Type B pancreatic cell (in vitro differentiated cells): ENCODE measurements around the gene TRPM3. TPM values are rescaled to one million over a fixed set of nuclear protein-coding genes. Genes with fewer than 3 reads are reported as not detected.
"Not testable (repeated sequence)": the region's sequence is repeated elsewhere in the genome, so short reads cannot be mapped to it uniquely, and the experiment has no call there.

Source experiments
- DNase-seq: peaks from one replicate; pipeline ENCODE4 v3.0.0; 2021; ENCODE audit warnings: mixed read lengths; ENCODE audit not compliant: unreplicated experiment; ENCODE audit errors: extremely low spot score
- H3K27ac Mint-ChIP-seq: 2 replicates; pipeline ENCODE4 v1.8.0; 2021; ENCODE audit warnings: mild to moderate bottlenecking, mixed read lengths
- H3K27me3 Mint-ChIP-seq: 2 replicates; pipeline ENCODE4 v1.8.0; 2021; ENCODE audit warnings: mixed read lengths
- H3K36me3 Mint-ChIP-seq: 2 replicates; pipeline ENCODE4 v1.8.0; 2021; ENCODE audit warnings: mixed read lengths
- H3K4me1 Mint-ChIP-seq: one replicate; pipeline ENCODE4 v1.8.0; 2021; ENCODE audit warnings: mixed read lengths; ENCODE audit not compliant: unreplicated experiment
- H3K4me3 Mint-ChIP-seq: 2 replicates; pipeline ENCODE4 v1.8.0; 2021; ENCODE audit warnings: mild to moderate bottlenecking, mixed read lengths
- H3K9me3 Mint-ChIP-seq: 2 replicates; pipeline ENCODE4 v1.8.0; 2021; ENCODE audit warnings: mixed read lengths
- CTCF ChIP-seq: fragments of 200-600 bp; sonication (generic); conservative IDR thresholded peaks from 2 replicates; pipeline ENCODE4 v1.5.0; 2021; ENCODE audit warnings: antibody characterized with exemption, mild to moderate bottlenecking
- total RNA-seq: library from RNA; stranded (reverse); gene quantifications from 2 replicates; pipeline ENCODE4 v1.2.1, GENCODE V29; 2021; ENCODE audit warnings: low replicate concordance

The TRPM3 gene
- total RNA-seq, 1 donor from 2014 or later, result 17.0 TPM

GRCh38 chr9:70978085-70978484 is 143.3 kb downstream of the TRPM3 start:
- peaks cover 3% of the 10 kb centered on the region for H3K27me3 Mint-ChIP-seq
- no peak for TF ChIP-seq CTCF
- DNase-seq, result no peak
- no peak overlapping the region for H3K27ac Mint-ChIP-seq
- no peaks in the 10 kb centered on the region for H3K36me3 Mint-ChIP-seq
- no peaks in the 10 kb centered on the region for H3K4me1 Mint-ChIP-seq
- peaks cover 2% of the 10 kb centered on the region for H3K9me3 Mint-ChIP-seq
- no peak overlapping the region for H3K4me3 Mint-ChIP-seq

GRCh38 chr9:70975821-70976220 is 145.6 kb downstream of the TRPM3 start:
- Mint-ChIP-seq H3K36me3 (no peaks in the 10 kb centered on the region), H3K9me3 (no peaks in the 10 kb centered on the region), H3K27ac (no peak overlapping the region), H3K27me3 (peaks cover 3% of the 10 kb centered on the region), H3K4me1 (no peaks in the 10 kb centered on the region), H3K4me3 (no peak overlapping the region)
- no peak for TF ChIP-seq CTCF
- no peak for DNase-seq

- Mint-ChIP-seq H3K27me3 (no peaks in the 10 kb centered on the region), H3K9me3 (no peaks in the 10 kb centered on the region), H3K27ac (no peak overlapping the region), H3K36me3 (no peaks in the 10 kb centered on the region), H3K4me3 (no peak overlapping the region), H3K4me1 (no peaks in the 10 kb centered on the region)
- no peak for TF ChIP-seq CTCF
- DNase-seq, result no peak
Measured at GRCh38 chr9:70971723-70972122, 149.7 kb downstream of the TRPM3 start.

GRCh38 chr9:70966380-70966779 is 155.0 kb downstream of the TRPM3 start:
- not testable (repeated sequence) for H3K27ac Mint-ChIP-seq, H3K9me3 Mint-ChIP-seq, H3K27me3 Mint-ChIP-seq, H3K36me3 Mint-ChIP-seq, H3K4me3 Mint-ChIP-seq, DNase-seq, H3K4me1 Mint-ChIP-seq

- DNase-seq, result no peak
- H3K27ac Mint-ChIP-seq, result no peak overlapping the region
- no peaks in the 10 kb centered on the region for H3K36me3 Mint-ChIP-seq
- no peak overlapping the region for H3K4me3 Mint-ChIP-seq
- H3K9me3 Mint-ChIP-seq, result no peaks in the 10 kb centered on the region
- no peaks in the 10 kb centered on the region for H3K27me3 Mint-ChIP-seq
- TF ChIP-seq CTCF, result no peak
- H3K4me1 Mint-ChIP-seq, result peaks cover 7% of the 10 kb centered on the region
Measured at GRCh38 chr9:70964861-70965260, 156.6 kb downstream of the TRPM3 start.

- no peak overlapping the region for H3K4me3 Mint-ChIP-seq
- no peak for DNase-seq
- peak overlapping the region; percentile 4 for H3K27ac Mint-ChIP-seq
- H3K9me3 Mint-ChIP-seq, result no peaks in the 10 kb centered on the region
- H3K27me3 Mint-ChIP-seq, result no peaks in the 10 kb centered on the region
- H3K36me3 Mint-ChIP-seq, result no peaks in the 10 kb centered on the region
- TF ChIP-seq CTCF, result no peak
- peaks cover 7% of the 10 kb centered on the region for H3K4me1 Mint-ChIP-seq
Measured at GRCh38 chr9:70963554-70963953, 157.9 kb downstream of the TRPM3 start.
